ENCODE results near the gene SCUBE2.

DNA sequence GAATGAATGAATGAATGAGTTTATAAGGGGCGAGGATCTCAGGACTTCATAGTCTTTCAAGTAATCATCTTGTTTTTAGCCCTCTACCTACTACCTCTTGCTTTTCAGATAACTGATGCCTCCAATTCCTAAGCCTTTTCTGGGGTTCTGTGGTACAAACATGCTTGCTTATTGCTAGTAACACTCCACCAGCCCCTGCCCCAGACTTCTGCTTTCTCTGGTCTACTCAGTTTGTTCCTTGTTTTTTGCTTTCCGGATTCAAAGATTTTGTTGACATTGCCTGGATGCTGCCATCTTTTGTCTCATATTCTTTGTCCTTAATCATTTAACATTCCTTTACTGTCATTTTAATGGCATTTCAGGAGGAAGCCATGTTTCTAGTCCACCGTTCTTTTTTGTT is 118.3 kb downstream of the SCUBE2 start:
- TF ChIP-seq, protein P1, sequence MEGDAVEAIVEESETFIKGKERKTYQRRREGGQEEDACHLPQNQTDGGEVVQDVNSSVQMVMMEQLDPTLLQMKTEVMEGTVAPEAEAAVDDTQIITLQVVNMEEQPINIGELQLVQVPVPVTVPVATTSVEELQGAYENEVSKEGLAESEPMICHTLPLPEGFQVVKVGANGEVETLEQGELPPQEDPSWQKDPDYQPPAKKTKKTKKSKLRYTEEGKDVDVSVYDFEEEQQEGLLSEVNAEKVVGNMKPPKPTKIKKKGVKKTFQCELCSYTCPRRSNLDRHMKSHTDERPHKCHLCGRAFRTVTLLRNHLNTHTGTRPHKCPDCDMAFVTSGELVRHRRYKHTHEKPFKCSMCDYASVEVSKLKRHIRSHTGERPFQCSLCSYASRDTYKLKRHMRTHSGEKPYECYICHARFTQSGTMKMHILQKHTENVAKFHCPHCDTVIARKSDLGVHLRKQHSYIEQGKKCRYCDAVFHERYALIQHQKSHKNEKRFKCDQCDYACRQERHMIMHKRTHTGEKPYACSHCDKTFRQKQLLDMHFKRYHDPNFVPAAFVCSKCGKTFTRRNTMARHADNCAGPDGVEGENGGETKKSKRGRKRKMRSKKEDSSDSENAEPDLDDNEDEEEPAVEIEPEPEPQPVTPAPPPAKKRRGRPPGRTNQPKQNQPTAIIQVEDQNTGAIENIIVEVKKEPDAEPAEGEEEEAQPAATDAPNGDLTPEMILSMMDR (IDR thresholded peaks at IDR 0.05): no peak
- no peak for TF ChIP-seq POLR2A (IDR thresholded peaks at IDR 0.05)
